Uterus (tissue), 2 donors: ENCODE measurements around the gene ENTPD7.

Experiments
- CTCF ChIP-seq, 4 experiments: fragments of 200-600 bp in 2 of 4; fragments of 450-650 bp in 2 of 4; sonication (generic) in 2 of 4; IDR thresholded peaks; one replicate each; pipeline ENCODE4 v1.5.1; 2016 to 2019; ENCODE audit warnings: antibody characterized with exemption in 4 of 4, mild to moderate bottlenecking in 2 of 4, moderate library complexity in 1 of 4
- POLR2A ChIP-seq, 2 donors: fragments of 450-650 bp; IDR thresholded peaks; one replicate each; pipeline ENCODE4 v1.6.1; 2016; ENCODE audit warnings: antibody characterized with exemption in 2 of 2, mild to moderate bottlenecking in 1 of 2, moderate library complexity in 1 of 2

- TF ChIP-seq POLR2A (IDR thresholded peaks at IDR 0.05) = no peak
- TF ChIP-seq CTCF (IDR thresholded peaks at IDR 0.05) = no peak
Observed at GRCh38 chr10:99740933-99741559, 81.7 kb downstream of the ENTPD7 start.
